BJ (cell line): Measurements from ENCODE around the gene STK24. TPM values are rescaled to one million over a fixed set of nuclear protein-coding genes. Genes with fewer than 3 reads are reported as not detected.

ENCODE experiments used
- CTCF ChIA-PET: fragments of 350-600 bp; formaldehyde crosslinking; extraction: SDS; loops from one replicate; lab custom pipeline; 2021; ENCODE audit warnings: antibody characterized with exemption, inconsistent platforms; lab: Yijun Ruan, JAX
- POLR2A ChIA-PET: fragments of 300-600 bp; sonication (Branson Sonifier 250); formaldehyde crosslinking; extraction: SDS; loops from one replicate; lab custom pipeline; 2021; ENCODE audit warnings: antibody characterized with exemption; lab: Charles Lee
- DNase-seq: peaks from one replicate; pipeline ENCODE4 v3.0.0-alpha.2; 2011; ENCODE audit warnings: low read depth
- H3K27me3 ChIP-seq: 2 replicates; pipeline ENCODE4 v1.6.0; 2011; ENCODE audit warnings: low read length; ENCODE audit not compliant: control insufficient read depth, insufficient read depth
- H3K36me3 ChIP-seq: 2 replicates; pipeline ENCODE4 v1.5.1; 2011; ENCODE audit warnings: low read length; ENCODE audit not compliant: control insufficient read depth, insufficient read depth
- H3K4me3 ChIP-seq: 2 replicates; pipeline ENCODE4 v1.5.1; 2011; ENCODE audit warnings: low read depth, mild to moderate bottlenecking, control low read depth, low read length
- CTCF ChIP-seq: IDR thresholded peaks from 2 replicates; pipeline ENCODE4 v1.5.1; 2011; ENCODE audit warnings: low read depth, mild to moderate bottlenecking, control low read depth, inconsistent platforms, low read length, moderate library complexity; ENCODE audit not compliant: insufficient read depth
- polyA plus RNA-seq: library from polyadenylated mRNA; depleted of rRNA; stranded (reverse); fragments of >200 nt; gene quantifications from 2 replicates; pipeline ENCODE4 v1.2.3, GENCODE V29; 2011

The STK24 gene
- polyA plus RNA-seq, 1 experiment = 32.8 TPM

GRCh38 chr13:98526182-98526512 is 50.8 kb downstream of the STK24 start:
- H3K4me3 ChIP-seq = no peak overlapping the region
- H3K27me3 ChIP-seq = no peaks in the 10 kb centered on the region
- no peaks in the 10 kb centered on the region for H3K36me3 ChIP-seq
- POLR2A ChIA-PET = interaction anchor here (1.0 kb wide), 1 partner anchor 15 kb away, joined by 4 read pairs; no protein-coding TSS in a partner anchor
- TF ChIP-seq CTCF = no peak
- DNase-seq = no peak
- CTCF ChIA-PET = interaction anchor here (0.8 to 1.7 kb wide), 5 partner anchors 8 to 18 kb away, joined by 3 to 6 read pairs (median 4); no protein-coding TSS in a partner anchor

GRCh38 chr13:98525456-98526181 is 51.3 kb downstream of the STK24 start:
- Histone ChIP-seq H3K4me3 (no peak overlapping the region), H3K27me3 (no peaks in the 10 kb centered on the region), H3K36me3 (no peaks in the 10 kb centered on the region)
- DNase-seq = no peak
- ChIA-PET POLR2A (interaction anchor here (1.0 kb wide), 1 partner anchor 16 kb away, joined by 4 read pairs; no protein-coding TSS in a partner anchor), CTCF (interaction anchor here (0.8 to 1.7 kb wide), 5 partner anchors 9 to 18 kb away, joined by 3 to 6 read pairs (median 4); no protein-coding TSS in a partner anchor)
- no peak for TF ChIP-seq CTCF

GRCh38 chr13:98524793-98525192 is 52.1 kb downstream of the STK24 start:
- Histone ChIP-seq H3K4me3 (no peak overlapping the region), H3K36me3 (no peaks in the 10 kb centered on the region), H3K27me3 (no peaks in the 10 kb centered on the region)
- ChIA-PET CTCF (no interaction called here), POLR2A (no interaction called here)
- TF ChIP-seq CTCF = no peak
- DNase-seq = no peak

GRCh38 chr13:98524391-98524790 is 52.5 kb downstream of the STK24 start:
- H3K36me3 ChIP-seq = no peaks in the 10 kb centered on the region
- TF ChIP-seq CTCF = no peak
- H3K4me3 ChIP-seq = no peak overlapping the region
- no peaks in the 10 kb centered on the region for H3K27me3 ChIP-seq
- DNase-seq = no peak
- POLR2A ChIA-PET = no interaction called here
- CTCF ChIA-PET = no interaction called here

GRCh38 chr13:98523455-98524102 is 53.3 kb downstream of the STK24 start:
- CTCF ChIA-PET = no interaction called here
- Histone ChIP-seq H3K36me3 (no peaks in the 10 kb centered on the region), H3K27me3 (no peaks in the 10 kb centered on the region), H3K4me3 (no peak overlapping the region)
- no peak for DNase-seq
- POLR2A ChIA-PET = no interaction called here
- no peak for TF ChIP-seq CTCF
